Measurements from ENCODE around the gene LOXHD1. TPM values are rescaled to one million over a fixed set of nuclear protein-coding genes. Genes with fewer than 3 reads are reported as not detected.

The LOXHD1 gene
- total and polyA plus RNA-seq, 2 of the 13 experiments (the other 11 are each of a cell fraction or from before 2014, with no cell fraction given), result not detected

GRCh38 chr18:46502444-46502843 lies 154.6 kb downstream of the LOXHD1 start:
- CTCF ChIA-PET (ENCODE audit: low intra/inter-chr PET ratio, low total read pairs), result no interaction called here

More at GRCh38 chr18:46502444-46502843, 154.6 kb downstream of the LOXHD1 start:
- no TSS peak for BruUV-seq (replicated peaks)
- Histone ChIP-seq H4K20me1 (ENCODE audit: insufficient read depth, low read length) (no peaks in the 10 kb centered on the region), H2AFZ (ENCODE audit: low read length) (no peak overlapping the region), H3K9me3 (ENCODE audit: low read length) (no peaks in the 10 kb centered on the region), H3K9ac (ENCODE audit: insufficient read depth, low read depth, low read length) (no peak overlapping the region), H3K4me2 (ENCODE audit: low read depth, low read length) (no peak overlapping the region), H3K27me3 (ENCODE audit: control insufficient read depth in 1 of 2, insufficient read depth in 2 of 2, low read length in 2 of 2) (no peaks in the 10 kb centered on the region), H3K4me3 (replicated peaks in 1 of 3; ENCODE audit: insufficient read depth in 1 of 3, low read depth in 2 of 3, low read length in 3 of 3) (no peak overlapping the region), H3K4me1 (ENCODE audit: insufficient read depth, low read length) (no peaks in the 10 kb centered on the region), H3K36me3 (replicated peaks in 1 of 2; ENCODE audit: control insufficient read depth in 1 of 2, insufficient read depth in 2 of 2, low read length in 2 of 2) (no peaks in the 10 kb centered on the region), H3K79me2 (ENCODE audit: insufficient read depth, low read length) (no peaks in the 10 kb centered on the region), H3K27ac (ENCODE audit: extremely low read length, insufficient read depth, low read length) (no peak overlapping the region)
- TF ChIP-seq CC2D1A (CRISPR knock-in tag; IDR thresholded peaks at IDR 0.05), result no peak
- TF ChIP-seq SIN3A (IDR thresholded peaks at IDR 0.05; ENCODE audit: borderline replicate concordance, low read depth, low read length), result no peak
- TF ChIP-seq PRDM4 (CRISPR knock-in tag; IDR thresholded peaks at IDR 0.05; ENCODE audit: borderline replicate concordance), result no peak
- no peak for TF ChIP-seq ZSCAN30 (CRISPR knock-in tag; IDR thresholded peaks at IDR 0.05)
- TF ChIP-seq AHR (CRISPR knock-in tag; IDR thresholded peaks at IDR 0.05), result no peak
- no peak for TF ChIP-seq NBN (conservative IDR thresholded peaks at IDR 0.05)
- TF ChIP-seq REST (IDR thresholded peaks at IDR 0.05; ENCODE audit: borderline replicate concordance in 1 of 2, low read depth in 1 of 2, low read length in 2 of 2), result peak; percentile 72 to 94
- TF ChIP-seq EHMT2 (IDR thresholded peaks at IDR 0.05; ENCODE audit: borderline replicate concordance, low read depth, low read length), result peak; percentile 55; the same call in 1 of the 2 replicates
- 0 out of 2 replicates have a peak, but pooled peaks have one; percentile 24 for TF ChIP-seq ZNF317 (CRISPR knock-in tag; IDR thresholded peaks at IDR 0.05)
- peak; percentile 92 for TF ChIP-seq MIER2 (CRISPR knock-in tag; IDR thresholded peaks at IDR 0.05)
- in situ Hi-C loops (cut with HindIII; ENCODE audit: extremely low pct_ligation_motif_present, low pct_unique_long_range_greater_than_20kb), result no loop called here
- FAIRE-seq (no peak), ATAC-seq (no peak), DNase-seq (ENCODE audit: low spot score) (no peak)
- POLR2A ChIA-PET, result no interaction called here
- 23% methylated on average over 2 of the region's 2 CpGs for WGBS (ENCODE audit: low lambda C conversion rate)
- intact Hi-C loops (cut with micrococcal nuclease; ENCODE audit: unreplicated experiment), result no loop called here
